Tibial nerve (tissue), 3 donors: Measurements from ENCODE around the gene HS3ST3B1.

Experiments
- CTCF ChIP-seq, 5 experiments: fragments of 200-600 bp in 3 of 5; fragments of 450-650 bp in 2 of 5; sonication (generic) in 3 of 5; IDR thresholded peaks; one replicate each; pipeline ENCODE4 v1.5.1; 2016 to 2019; ENCODE audit warnings: antibody characterized with exemption in 5 of 5, mild to moderate bottlenecking in 3 of 5, moderate library complexity in 2 of 5
- POLR2A ChIP-seq, 2 donors: fragments of 450-650 bp; IDR thresholded peaks; one replicate each; pipeline ENCODE4 v1.6.1; 2017; ENCODE audit warnings: antibody characterized with exemption in 2 of 2, mild to moderate bottlenecking in 2 of 2, moderate library complexity in 2 of 2

DNA sequence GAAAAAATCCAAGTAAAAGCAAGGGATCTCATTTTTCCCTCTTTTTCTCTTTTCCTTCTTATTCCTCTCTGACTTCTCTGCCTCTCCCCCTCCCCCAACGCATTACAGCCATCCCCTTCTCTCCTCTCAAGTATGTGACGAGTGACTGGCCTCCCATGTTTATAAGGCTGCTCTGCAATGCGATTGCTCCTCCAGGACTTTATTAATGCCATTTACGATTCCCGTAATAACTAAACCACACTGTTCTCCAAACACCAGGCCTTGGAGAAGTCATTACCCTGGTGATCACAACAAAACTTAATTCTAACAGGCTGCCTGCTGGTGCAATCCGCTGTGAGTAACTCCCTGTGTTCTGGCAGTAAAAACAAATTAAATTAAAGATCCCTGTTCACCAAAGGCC, 88.8 kb downstream of the HS3ST3B1 start:
- TF ChIP-seq CTCF (IDR thresholded peaks at IDR 0.05) (no peak), POLR2A (IDR thresholded peaks at IDR 0.05) (no peak)
